ENCODE data around the gene YTHDC2. TPM values are rescaled to one million over a fixed set of nuclear protein-coding genes. Genes with fewer than 3 reads are reported as not detected.

Gene YTHDC2
- total and polyA plus RNA-seq, 2 experiments from 2014 or later, result 7.8 to 10.3 TPM

GRCh38 chr5:113634957-113635356 is 121.5 kb downstream of the YTHDC2 start:
- Histone ChIP-seq H3K27ac (no peak overlapping the region), H3K79me2 (ENCODE audit: insufficient read depth) (no peaks in the 10 kb centered on the region), H3K9ac (no peak overlapping the region), H3F3A (ENCODE audit: insufficient read depth) (no peaks in the 10 kb centered on the region), H4K20me1 (ENCODE audit: insufficient read depth) (no peaks in the 10 kb centered on the region), H3K9me3 (ENCODE audit: low read depth) (no peaks in the 10 kb centered on the region), H3K36me3 (ENCODE audit: low read depth) (no peaks in the 10 kb centered on the region), H2AFZ (no peak overlapping the region), H3K4me3 (no peak overlapping the region), H3K27me3 (replicated peaks; ENCODE audit: insufficient read depth) (0 out of 2 replicates have a peak, but pooled peaks cover 4% of the 10 kb centered on the region), H3K4me1 (ENCODE audit: insufficient read depth) (no peaks in the 10 kb centered on the region), H3K9me2 (ENCODE audit: insufficient read depth) (no peaks in the 10 kb centered on the region), H3K4me2 (ENCODE audit: unreplicated experiment) (no peak overlapping the region)
- TF ChIP-seq EZH2 (IDR thresholded peaks at IDR 0.05; ENCODE audit: insufficient read depth, poor library complexity, severe bottlenecking) (no peak), EZH2phosphoT487 (IDR thresholded peaks at IDR 0.05; ENCODE audit: insufficient read depth, low read depth) (no peak)
- WGBS, 2 experiments (ENCODE audit: low coverage in 1 of 2, low lambda C conversion rate in 2 of 2, missing lambda C conversion rate in 2 of 2), result 10 to 14% methylated on average over 3 of the region's 3 CpGs
- in situ Hi-C loops (cut with MboI), result loop anchor here (25.0 kb wide), 1 partner anchor 1427 kb away; no protein-coding TSS in a partner anchor
- DNase-seq, result no peak

- no peak overlapping the region for H3K4me2 ChIP-seq (ENCODE audit: unreplicated experiment)
- no peaks in the 10 kb centered on the region for H3K79me2 ChIP-seq (ENCODE audit: insufficient read depth)
- no peaks in the 10 kb centered on the region for H3K4me1 ChIP-seq (ENCODE audit: insufficient read depth)
- H3K36me3 ChIP-seq (ENCODE audit: low read depth), result no peaks in the 10 kb centered on the region
- H3F3A ChIP-seq (ENCODE audit: insufficient read depth), result no peaks in the 10 kb centered on the region
- no peaks in the 10 kb centered on the region for H3K9me3 ChIP-seq (ENCODE audit: low read depth)
- no peak overlapping the region for H3K4me3 ChIP-seq
- no peak overlapping the region for H2AFZ ChIP-seq
- H3K27me3 ChIP-seq (replicated peaks; ENCODE audit: insufficient read depth), result 0 out of 2 replicates have a peak, but pooled peaks cover 3% of the 10 kb centered on the region
- no peaks in the 10 kb centered on the region for H3K9me2 ChIP-seq (ENCODE audit: insufficient read depth)
- no peaks in the 10 kb centered on the region for H4K20me1 ChIP-seq (ENCODE audit: insufficient read depth)
- TF ChIP-seq EZH2 (IDR thresholded peaks at IDR 0.05; ENCODE audit: insufficient read depth, poor library complexity, severe bottlenecking), result no peak
- TF ChIP-seq EZH2phosphoT487 (IDR thresholded peaks at IDR 0.05; ENCODE audit: insufficient read depth, low read depth), result no peak
- H3K27ac ChIP-seq, result no peak overlapping the region
- H3K9ac ChIP-seq, result no peak overlapping the region
- in situ Hi-C loops (cut with MboI), result loop anchor here (25.0 kb wide), 1 partner anchor 1421 kb away; no protein-coding TSS in a partner anchor
- DNase-seq, result no peak
Observed at GRCh38 chr5:113641715-113642114, 128.2 kb downstream of the YTHDC2 start.

Small RNAs within 50 kb of the gene (small RNA-seq; reads per million reads assigned to genes)
- not detected for gene RNU4ATAC13P (ENCODE audit: low read depth, low replicate concordance)

Other genes with a start within 250 kb of the YTHDC2 start
- not detected in 2 replicates for gene TSSK1B, start 78.7 kb upstream of the YTHDC2 start, total RNA-seq (2014; rRNA removed; shearing (Covaris generic))
- not detected in 2 replicates for gene TSSK1B, start 78.7 kb upstream of the YTHDC2 start, polyA plus RNA-seq (2016; fragmentation: Nextera tagmentation; extraction: Ambion mirVana)
- 8.8 and 11.6 TPM in 2 replicates for gene MCC, start 25.2 kb upstream of the YTHDC2 start, total RNA-seq (2014; rRNA removed; shearing (Covaris generic))
- gene MCC, start 25.2 kb upstream of the YTHDC2 start, polyA plus RNA-seq (2016; fragmentation: Nextera tagmentation; extraction: Ambion mirVana), result 3.1 and 3.4 TPM in 2 replicates

Measured in GM23248 (cell line).